SK-N-SH treated with all-trans-retinoic acid at 6 μM for 48 hours (cell line): ENCODE measurements around the gene BIRC5.

Source experiments
- ATAC-seq: fragments of 200-7000 bp; cut with Tn5 transposase; 3 replicates; pipeline ENCODE4 v1.9.1; 2020; ENCODE audit warnings: mild to moderate bottlenecking, moderate library complexity
- ARNTL ChIP-seq: fragments of 450-650 bp; formaldehyde crosslinking; IDR thresholded peaks from 2 replicates; pipeline ENCODE4 v1.5.0; 2020; ENCODE audit warnings: low read depth, mild to moderate bottlenecking, moderate library complexity, borderline replicate concordance
- BACH2 ChIP-seq: fragments of 250-450 bp; sonication (Bioruptor Pico); IDR thresholded peaks from 2 replicates; pipeline ENCODE4 v1.9.0; 2021; ENCODE audit warnings: mild to moderate bottlenecking, borderline replicate concordance
- CSDC2 ChIP-seq: fragments of 250-450 bp; sonication (Bioruptor Pico); IDR thresholded peaks from 2 replicates; pipeline ENCODE4 v1.5.0; 2020; ENCODE audit warnings: mild to moderate bottlenecking, moderate library complexity
- ESRRG ChIP-seq: fragments of 250-450 bp; sonication (Bioruptor Pico); IDR thresholded peaks from 2 replicates; pipeline ENCODE4 v1.6.1; 2021; ENCODE audit warnings: mild to moderate bottlenecking
- GLIS3 ChIP-seq: fragments of 250-450 bp; sonication (Bioruptor Pico); IDR thresholded peaks from 2 replicates; pipeline ENCODE4 v1.5.0; 2020; ENCODE audit warnings: mild to moderate bottlenecking, moderate library complexity
- OSR1 ChIP-seq: fragments of 250-450 bp; sonication (Bioruptor Pico); IDR thresholded peaks from 2 replicates; pipeline ENCODE4 v1.8.0; 2022; ENCODE audit warnings: moderate library complexity, mild to moderate bottlenecking, inconsistent platforms
- PATZ1 ChIP-seq: fragments of 250-450 bp; sonication (Bioruptor Pico); IDR thresholded peaks from 2 replicates; pipeline ENCODE4 v1.8.0; 2020; ENCODE audit warnings: mild to moderate bottlenecking, moderate library complexity, borderline replicate concordance
- POU6F1 ChIP-seq: fragments of 250-450 bp; sonication (Bioruptor Pico); IDR thresholded peaks from 2 replicates; pipeline ENCODE4 v1.8.0; 2021; ENCODE audit warnings: low read depth, mild to moderate bottlenecking, moderate library complexity, borderline replicate concordance
- RARB ChIP-seq: fragments of 250-450 bp; sonication (Bioruptor Pico); IDR thresholded peaks from 2 replicates; pipeline ENCODE4 v1.8.0; 2021; ENCODE audit warnings: mild to moderate bottlenecking, moderate library complexity
- SNAI2 ChIP-seq: fragments of 250-450 bp; sonication (Bioruptor Pico); IDR thresholded peaks from 2 replicates; pipeline ENCODE4 v1.5.0; 2020; ENCODE audit warnings: mild to moderate bottlenecking, moderate library complexity
- TCF4 ChIP-seq: fragments of 250-450 bp; sonication (Bioruptor Pico); IDR thresholded peaks from 2 replicates; pipeline ENCODE4 v1.8.0; 2021; ENCODE audit warnings: mild to moderate bottlenecking, moderate library complexity, borderline replicate concordance
- TOX ChIP-seq: fragments of 250-450 bp; sonication (Bioruptor Pico); IDR thresholded peaks from 2 replicates; pipeline ENCODE4 v1.8.0; 2021; ENCODE audit warnings: mild to moderate bottlenecking, moderate library complexity, borderline replicate concordance
- ZFP3 ChIP-seq: fragments of 250-450 bp; sonication (Bioruptor Pico); IDR thresholded peaks from 2 replicates; pipeline ENCODE4 v1.5.0; 2020; ENCODE audit warnings: mild to moderate bottlenecking, moderate library complexity
- ZFP30 ChIP-seq: fragments of 450-650 bp; formaldehyde crosslinking; IDR thresholded peaks from 2 replicates; pipeline ENCODE4 v1.5.0; 2022; ENCODE audit warnings: mild to moderate bottlenecking, moderate library complexity
- ZNF565 ChIP-seq: fragments of 450-650 bp; formaldehyde crosslinking; conservative IDR thresholded peaks from 2 replicates; pipeline ENCODE4 v1.5.0; 2020; ENCODE audit warnings: low read depth, mild to moderate bottlenecking, moderate library complexity
- ZNF70 ChIP-seq: fragments of 450-650 bp; formaldehyde crosslinking; IDR thresholded peaks from 2 replicates; pipeline ENCODE4 v1.5.0; 2020; ENCODE audit warnings: mild to moderate bottlenecking, moderate library complexity
- ZNF8 ChIP-seq: fragments of 450-650 bp; formaldehyde crosslinking; IDR thresholded peaks from 2 replicates; pipeline ENCODE4 v1.5.0; 2020; ENCODE audit warnings: mild to moderate bottlenecking, moderate library complexity
- TF ChIP-seq, protein P1 (sequence below): fragments of 250-450 bp; sonication (Bioruptor Pico); IDR thresholded peaks from 2 replicates; pipeline ENCODE4 v1.5.0; 2020; ENCODE audit warnings: mild to moderate bottlenecking, moderate library complexity
- TF ChIP-seq, protein P2 (sequence below): fragments of 250-450 bp; sonication (Bioruptor Pico); IDR thresholded peaks from 2 replicates; pipeline ENCODE4 v1.5.1; 2020; ENCODE audit warnings: low read depth, mild to moderate bottlenecking, moderate library complexity
- TF ChIP-seq, protein P3 (sequence below): fragments of 250-450 bp; sonication (Bioruptor Pico); IDR thresholded peaks from 2 replicates; pipeline ENCODE4 v1.5.1; 2021; ENCODE audit warnings: mild to moderate bottlenecking, moderate library complexity

BIRC5 gene

DNA sequence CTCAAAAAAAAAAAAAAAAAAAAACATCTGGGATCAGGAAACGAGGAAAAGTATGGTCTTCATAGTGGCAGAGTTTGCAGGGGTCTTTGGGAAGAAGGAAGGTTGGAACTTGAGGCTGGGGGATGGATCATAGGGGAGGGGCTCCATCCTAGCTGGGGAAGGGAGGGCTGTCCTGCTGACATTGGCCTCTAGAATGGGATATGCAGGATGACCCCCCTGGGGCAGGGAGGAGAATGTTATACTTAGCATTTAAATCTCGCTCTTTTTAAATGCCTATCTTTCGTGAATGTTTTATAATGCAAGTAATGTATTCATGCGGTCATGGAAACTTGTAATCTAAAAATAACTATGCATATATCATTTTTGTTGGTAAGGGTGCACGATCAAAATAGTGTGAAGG, 50.5 kb downstream of the BIRC5 start (continued):
- TF ChIP-seq, protein P1, sequence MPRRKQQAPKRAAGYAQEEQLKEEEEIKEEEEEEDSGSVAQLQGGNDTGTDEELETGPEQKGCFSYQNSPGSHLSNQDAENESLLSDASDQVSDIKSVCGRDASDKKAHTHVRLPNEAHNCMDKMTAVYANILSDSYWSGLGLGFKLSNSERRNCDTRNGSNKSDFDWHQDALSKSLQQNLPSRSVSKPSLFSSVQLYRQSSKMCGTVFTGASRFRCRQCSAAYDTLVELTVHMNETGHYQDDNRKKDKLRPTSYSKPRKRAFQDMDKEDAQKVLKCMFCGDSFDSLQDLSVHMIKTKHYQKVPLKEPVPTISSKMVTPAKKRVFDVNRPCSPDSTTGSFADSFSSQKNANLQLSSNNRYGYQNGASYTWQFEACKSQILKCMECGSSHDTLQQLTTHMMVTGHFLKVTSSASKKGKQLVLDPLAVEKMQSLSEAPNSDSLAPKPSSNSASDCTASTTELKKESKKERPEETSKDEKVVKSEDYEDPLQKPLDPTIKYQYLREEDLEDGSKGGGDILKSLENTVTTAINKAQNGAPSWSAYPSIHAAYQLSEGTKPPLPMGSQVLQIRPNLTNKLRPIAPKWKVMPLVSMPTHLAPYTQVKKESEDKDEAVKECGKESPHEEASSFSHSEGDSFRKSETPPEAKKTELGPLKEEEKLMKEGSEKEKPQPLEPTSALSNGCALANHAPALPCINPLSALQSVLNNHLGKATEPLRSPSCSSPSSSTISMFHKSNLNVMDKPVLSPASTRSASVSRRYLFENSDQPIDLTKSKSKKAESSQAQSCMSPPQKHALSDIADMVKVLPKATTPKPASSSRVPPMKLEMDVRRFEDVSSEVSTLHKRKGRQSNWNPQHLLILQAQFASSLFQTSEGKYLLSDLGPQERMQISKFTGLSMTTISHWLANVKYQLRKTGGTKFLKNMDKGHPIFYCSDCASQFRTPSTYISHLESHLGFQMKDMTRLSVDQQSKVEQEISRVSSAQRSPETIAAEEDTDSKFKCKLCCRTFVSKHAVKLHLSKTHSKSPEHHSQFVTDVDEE = no peak

DNA sequence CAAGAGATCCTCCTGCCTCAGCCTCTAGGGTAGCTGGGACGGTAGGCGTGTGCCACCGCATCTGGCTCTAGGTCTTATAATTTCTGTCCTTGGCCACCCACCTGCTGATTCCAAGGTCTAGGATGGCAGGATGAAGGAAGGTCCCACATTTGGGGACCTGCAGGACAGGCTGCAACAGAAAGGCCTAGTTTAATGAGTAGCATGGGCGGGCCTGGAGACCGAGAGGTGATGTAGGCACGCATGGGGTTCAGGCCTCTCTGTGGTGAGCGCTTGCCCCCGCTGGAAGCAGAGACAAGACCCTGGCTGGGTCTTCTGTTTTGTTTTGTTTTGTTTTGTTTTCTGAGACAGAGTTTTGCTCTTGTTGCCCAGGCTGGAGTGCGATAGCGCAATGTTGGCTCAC, 51.1 kb downstream of the BIRC5 start:
- no peak for ATAC-seq
- TF ChIP-seq ZNF565 (no peak), CSDC2 (CRISPR knock-in tag) (no peak), ZFP3 (CRISPR knock-in tag) (no peak), TCF4 (no peak), TOX (CRISPR knock-in tag) (no peak), ZNF70 (CRISPR knock-in tag) (no peak)

DNA sequence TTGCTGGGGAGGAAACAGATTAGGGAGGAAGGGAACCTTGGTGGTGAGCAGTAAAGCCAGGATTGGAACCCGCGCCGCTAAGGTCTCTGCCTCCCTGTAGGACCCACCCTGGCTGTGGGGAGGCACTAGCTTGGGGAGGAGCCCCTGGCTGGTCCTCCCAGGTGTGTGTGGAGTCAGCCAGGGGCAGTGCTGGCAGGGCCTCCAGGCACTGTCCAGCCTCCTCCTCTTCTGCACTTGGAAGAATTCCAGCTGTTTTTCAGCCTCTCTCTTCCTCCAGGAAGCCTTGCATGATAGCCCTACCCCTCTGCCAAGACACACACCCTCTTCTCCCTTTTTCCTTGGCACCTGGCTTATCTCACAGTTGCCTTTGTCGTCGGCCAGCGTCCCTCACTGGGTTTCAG, 52.2 kb downstream of the BIRC5 start:
- no peak for ATAC-seq
- no peak for TF ChIP-seq CSDC2 (CRISPR knock-in tag)
- TF ChIP-seq, protein P1 = no peak
- no peak for TF ChIP-seq PATZ1 (CRISPR knock-in tag)
- no peak for TF ChIP-seq GLIS3 (CRISPR knock-in tag)
- TF ChIP-seq ZFP30 = no peak
- TF ChIP-seq BACH2 (CRISPR knock-in tag) = no peak
- TF ChIP-seq ZNF8 (CRISPR knock-in tag) = no peak
- no peak for TF ChIP-seq OSR1 (CRISPR knock-in tag)
- TF ChIP-seq POU6F1 (CRISPR knock-in tag) = no peak
- TF ChIP-seq ESRRG (CRISPR knock-in tag) = no peak
- TF ChIP-seq, protein P2, sequence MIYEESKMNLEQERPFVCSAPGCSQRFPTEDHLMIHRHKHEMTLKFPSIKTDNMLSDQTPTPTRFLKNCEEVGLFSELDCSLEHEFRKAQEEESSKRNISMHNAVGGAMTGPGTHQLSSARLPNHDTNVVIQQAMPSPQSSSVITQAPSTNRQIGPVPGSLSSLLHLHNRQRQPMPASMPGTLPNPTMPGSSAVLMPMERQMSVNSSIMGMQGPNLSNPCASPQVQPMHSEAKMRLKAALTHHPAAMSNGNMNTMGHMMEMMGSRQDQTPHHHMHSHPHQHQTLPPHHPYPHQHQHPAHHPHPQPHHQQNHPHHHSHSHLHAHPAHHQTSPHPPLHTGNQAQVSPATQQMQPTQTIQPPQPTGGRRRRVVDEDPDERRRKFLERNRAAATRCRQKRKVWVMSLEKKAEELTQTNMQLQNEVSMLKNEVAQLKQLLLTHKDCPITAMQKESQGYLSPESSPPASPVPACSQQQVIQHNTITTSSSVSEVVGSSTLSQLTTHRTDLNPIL (CRISPR knock-in tag) = no peak
- no peak for TF ChIP-seq ZFP3 (CRISPR knock-in tag)
- no peak for TF ChIP-seq ZNF70 (CRISPR knock-in tag)
- no peak for TF ChIP-seq RARB (CRISPR knock-in tag)
- TF ChIP-seq, protein P3, sequence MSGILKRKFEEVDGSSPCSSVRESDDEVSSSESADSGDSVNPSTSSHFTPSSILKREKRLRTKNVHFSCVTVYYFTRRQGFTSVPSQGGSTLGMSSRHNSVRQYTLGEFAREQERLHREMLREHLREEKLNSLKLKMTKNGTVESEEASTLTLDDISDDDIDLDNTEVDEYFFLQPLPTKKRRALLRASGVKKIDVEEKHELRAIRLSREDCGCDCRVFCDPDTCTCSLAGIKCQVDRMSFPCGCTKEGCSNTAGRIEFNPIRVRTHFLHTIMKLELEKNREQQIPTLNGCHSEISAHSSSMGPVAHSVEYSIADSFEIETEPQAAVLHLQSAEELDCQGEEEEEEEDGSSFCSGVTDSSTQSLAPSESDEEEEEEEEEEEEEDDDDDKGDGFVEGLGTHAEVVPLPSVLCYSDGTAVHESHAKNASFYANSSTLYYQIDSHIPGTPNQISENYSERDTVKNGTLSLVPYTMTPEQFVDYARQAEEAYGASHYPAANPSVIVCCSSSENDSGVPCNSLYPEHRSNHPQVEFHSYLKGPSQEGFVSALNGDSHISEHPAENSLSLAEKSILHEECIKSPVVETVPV (CRISPR knock-in tag) = no peak
- no peak for TF ChIP-seq ARNTL (CRISPR knock-in tag)
- no peak for TF ChIP-seq SNAI2 (CRISPR knock-in tag)
- no peak for TF ChIP-seq TOX (CRISPR knock-in tag)
